Stimulated activated naive CD8-positive, alpha-beta T cell treated with anti-CD3 and anti-CD28 coated beads, Interleukin-15, Interleukin-2, amounts not matched to agents 100 U/mL and 50 U/mL, for 24 hours (primary cell): ENCODE data around the gene POLE.

ENCODE experiments used
- ATAC-seq: fragments of 150-1000 bp; cut with Tn5 transposase; one replicate; pipeline ENCODE4 v1.10.0; 2021
- DNase-seq: peaks from one replicate; pipeline ENCODE4 v3.0.0; 2021

POLE gene

GRCh38 chr12:132629330-132629729, 57.8 kb downstream of the POLE start:
- ATAC-seq (no peak), DNase-seq (no peak)

- no peak for ATAC-seq
- no peak for DNase-seq
These were observed 61.3 kb downstream of the POLE start for GRCh38 chr12:132625731-132626430.

- no peak for DNase-seq
- no peak for ATAC-seq
These were observed 62.1 kb downstream of the POLE start for GRCh38 chr12:132624910-132625630.

- DNase-seq, result no peak
- no peak for ATAC-seq
These were observed 62.8 kb downstream of the POLE start for GRCh38 chr12:132624186-132624855.

GRCh38 chr12:132623072-132623869, 63.9 kb downstream of the POLE start:
- no peak for DNase-seq
- no peak for ATAC-seq

GRCh38 chr12:132622437-132623071, 64.6 kb downstream of the POLE start:
- no peak for ATAC-seq
- no peak for DNase-seq

- no peak for DNase-seq
- ATAC-seq, result no peak
These were observed 65.3 kb downstream of the POLE start for GRCh38 chr12:132621657-132622435.

- ATAC-seq, result no peak
- DNase-seq, result no peak
These were observed 66.1 kb downstream of the POLE start for GRCh38 chr12:132620899-132621656.

- ATAC-seq, result no peak
- DNase-seq, result no peak
These were observed 66.8 kb downstream of the POLE start for GRCh38 chr12:132620113-132620898.

- DNase-seq (no peak), ATAC-seq (no peak)
These were observed 67.6 kb downstream of the POLE start for GRCh38 chr12:132619386-132620112.

- ATAC-seq (no peak), DNase-seq (no peak)
These were observed 68.1 kb downstream of the POLE start for GRCh38 chr12:132619071-132619385.

GRCh38 chr12:132618683-132619043, 68.5 kb downstream of the POLE start, which contains the start of gene P2RX2:
P2RX2 (plus strand) TSS chr12:132618776; CDS start chr12:132618817, 41 bp downstream.
- no peak for DNase-seq
- ATAC-seq, result no peak

GRCh38 chr12:132617822-132618682, 69.1 kb downstream of the POLE start:
- DNase-seq (no peak), ATAC-seq (no peak)

- no peak for ATAC-seq
- no peak for DNase-seq
These were observed 69.9 kb downstream of the POLE start for GRCh38 chr12:132617135-132617701.

GRCh38 chr12:132615579-132616038, 71.5 kb downstream of the POLE start:
- ATAC-seq (no peak), DNase-seq (no peak)

GRCh38 chr12:132614861-132615578, 72.1 kb downstream of the POLE start:
- DNase-seq (peak; percentile 84), ATAC-seq (peak; percentile 83)

GRCh38 chr12:132614029-132614428, 73.1 kb downstream of the POLE start:
- DNase-seq, result no peak
- ATAC-seq, result no peak
